ENCODE data around the gene WWP2.
"Not testable (repeated sequence)": the region's sequence is repeated elsewhere in the genome, so short reads cannot be mapped to it uniquely, and the experiment has no call there.

Gene WWP2

GRCh38 chr16:69775563-69775962 is 13.4 kb downstream of the WWP2 start:
- H3K4me3 ChIP-seq (ENCODE audit: low read depth, low read length): no peak overlapping the region
- no peaks in the 10 kb centered on the region for H3K27me3 ChIP-seq (replicated peaks)
- no peak overlapping the region for H3K27ac ChIP-seq
- TF ChIP-seq CTCF (IDR thresholded peaks at IDR 0.05; ENCODE audit: low read depth, low read length, missing control alignments): no peak
- DNase-seq: no peak
- in situ Hi-C loops (cut with HindIII; ENCODE audit: low pct_ligation_motif_present, low sequenced_read_pairs): no loop called here
- H3K36me3 ChIP-seq (replicated peaks): no peaks in the 10 kb centered on the region

GRCh38 chr16:69779724-69780123 is 17.6 kb downstream of the WWP2 start:
- H3K27ac ChIP-seq: no peak overlapping the region
- H3K36me3 ChIP-seq (replicated peaks): no peaks in the 10 kb centered on the region
- H3K27me3 ChIP-seq (replicated peaks): no peaks in the 10 kb centered on the region
- H3K4me3 ChIP-seq (ENCODE audit: low read depth, low read length): no peak overlapping the region
- in situ Hi-C loops (cut with HindIII; ENCODE audit: low pct_ligation_motif_present, low sequenced_read_pairs): no loop called here
- no peak for DNase-seq
- no peak for TF ChIP-seq CTCF (IDR thresholded peaks at IDR 0.05; ENCODE audit: low read depth, low read length, missing control alignments)

- no peak overlapping the region for H3K4me3 ChIP-seq (ENCODE audit: low read depth, low read length)
- no peaks in the 10 kb centered on the region for H3K36me3 ChIP-seq (replicated peaks)
- TF ChIP-seq CTCF (IDR thresholded peaks at IDR 0.05; ENCODE audit: low read depth, low read length, missing control alignments): no peak
- H3K27ac ChIP-seq: no peak overlapping the region
- no peaks in the 10 kb centered on the region for H3K27me3 ChIP-seq (replicated peaks)
- in situ Hi-C loops (cut with HindIII; ENCODE audit: low pct_ligation_motif_present, low sequenced_read_pairs): no loop called here
- no peak for DNase-seq
These were observed 19.0 kb downstream of the WWP2 start for GRCh38 chr16:69781118-69781517.

- Histone ChIP-seq H3K36me3 (replicated peaks) (peaks cover 11% of the 10 kb centered on the region), H3K4me3 (ENCODE audit: low read depth, low read length) (no peak overlapping the region), H3K27ac (no peak overlapping the region), H3K27me3 (replicated peaks) (no peaks in the 10 kb centered on the region)
- in situ Hi-C loops (cut with HindIII; ENCODE audit: low pct_ligation_motif_present, low sequenced_read_pairs): no loop called here
- no peak for DNase-seq
- no peak for TF ChIP-seq CTCF (IDR thresholded peaks at IDR 0.05; ENCODE audit: low read depth, low read length, missing control alignments)
These were observed 22.5 kb downstream of the WWP2 start for GRCh38 chr16:69784586-69784985.

GRCh38 chr16:69787883-69788282 is 25.8 kb downstream of the WWP2 start:
- Histone ChIP-seq H3K27ac (no peak overlapping the region), H3K4me3 (ENCODE audit: low read depth, low read length) (no peak overlapping the region), H3K36me3 (replicated peaks) (peaks cover 11% of the 10 kb centered on the region), H3K27me3 (replicated peaks) (no peaks in the 10 kb centered on the region)
- no peak for DNase-seq
- in situ Hi-C loops (cut with HindIII; ENCODE audit: low pct_ligation_motif_present, low sequenced_read_pairs): no loop called here
- TF ChIP-seq CTCF (IDR thresholded peaks at IDR 0.05; ENCODE audit: low read depth, low read length, missing control alignments): no peak

- H3K27me3 ChIP-seq (replicated peaks); H3K4me3 ChIP-seq (ENCODE audit: low read depth, low read length); in situ Hi-C loops (cut with HindIII; ENCODE audit: low pct_ligation_motif_present, low sequenced_read_pairs); H3K27ac ChIP-seq; DNase-seq: not testable (repeated sequence)
- peaks cover 11% of the 10 kb centered on the region for H3K36me3 ChIP-seq (replicated peaks)
These were observed 29.3 kb downstream of the WWP2 start for GRCh38 chr16:69791391-69791847.
